Activated CD4-positive, CD25-positive, alpha-beta regulatory T cell treated with anti-CD3 and anti-CD28 coated beads, Interleukin-2, amount 50 U/mL, for 72 hours (primary cell): Measurements from ENCODE around the gene COL9A3.

ENCODE experiments used
- DNase-seq: peaks from one replicate; pipeline ENCODE4 v3.0.0; 2021

COL9A3 gene

DNA sequence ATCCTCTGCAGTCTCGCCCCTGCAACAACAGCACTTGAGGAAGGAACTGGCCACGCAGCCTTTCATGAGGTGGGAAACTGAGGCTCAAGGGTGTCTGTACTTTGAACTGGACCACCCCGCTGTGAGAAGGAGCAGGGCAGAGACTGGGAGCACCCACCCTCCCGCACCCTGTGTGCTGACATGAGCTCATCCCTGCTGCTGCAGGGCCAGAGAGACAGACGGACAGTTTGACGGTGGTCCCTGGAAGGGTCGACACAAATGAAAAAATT, 37.5 kb upstream of the COL9A3 start:
- DNase-seq, result no peak

- DNase-seq, result no peak
Observed at GRCh38 chr20:62780204-62780603, 36.6 kb upstream of the COL9A3 start.

DNA sequence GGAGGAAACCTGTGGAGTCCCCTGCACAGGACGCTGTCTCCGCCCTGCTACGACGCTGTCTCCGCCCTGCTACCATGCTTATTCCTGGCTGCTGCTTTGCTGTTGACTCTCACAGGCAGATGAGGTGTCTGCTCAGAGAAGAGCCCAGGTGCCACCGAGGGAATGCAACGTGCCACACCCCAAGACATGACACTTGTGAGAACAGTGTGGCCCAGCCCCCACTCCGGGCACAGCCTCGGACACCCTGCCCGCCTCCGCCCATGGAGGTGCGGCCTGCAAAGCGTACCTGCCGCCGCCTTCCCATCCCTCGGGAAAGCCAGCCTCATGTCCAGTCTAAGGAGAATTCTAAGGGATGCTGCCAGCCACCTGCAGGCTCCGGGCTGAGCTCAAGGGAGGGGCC, 36.2 kb upstream of the COL9A3 start:
- no peak for DNase-seq

GRCh38 chr20:62782149-62782892, 34.5 kb upstream of the COL9A3 start:
- DNase-seq, result no peak

GRCh38 chr20:62782893-62783278, 34.0 kb upstream of the COL9A3 start:
- no peak for DNase-seq

GRCh38 chr20:62784497-62784896, 32.4 kb upstream of the COL9A3 start:
- DNase-seq, result no peak

DNA sequence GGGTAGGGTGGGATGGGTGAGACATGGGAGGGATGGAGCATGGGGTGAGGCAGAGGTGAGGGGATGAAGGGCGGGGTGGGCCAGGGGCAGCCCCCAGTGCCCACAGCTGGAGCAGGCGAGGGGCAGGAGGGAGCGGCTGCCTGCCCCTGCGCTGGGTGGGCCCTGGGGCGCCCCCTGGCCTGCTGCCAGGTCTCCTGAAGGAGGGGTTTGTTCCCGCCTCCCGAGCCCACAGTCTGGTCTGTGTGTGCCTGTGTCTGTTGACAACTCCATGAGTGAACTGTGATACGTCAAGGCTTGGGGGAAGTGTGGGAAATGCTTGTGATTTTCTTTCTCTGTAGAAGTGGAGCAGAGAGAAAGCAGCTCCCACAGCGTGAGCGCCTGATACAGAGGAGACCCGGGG, 31.5 kb upstream of the COL9A3 start:
- no peak for DNase-seq

GRCh38 chr20:62786157-62786556, 30.7 kb upstream of the COL9A3 start:
- no peak for DNase-seq

DNA sequence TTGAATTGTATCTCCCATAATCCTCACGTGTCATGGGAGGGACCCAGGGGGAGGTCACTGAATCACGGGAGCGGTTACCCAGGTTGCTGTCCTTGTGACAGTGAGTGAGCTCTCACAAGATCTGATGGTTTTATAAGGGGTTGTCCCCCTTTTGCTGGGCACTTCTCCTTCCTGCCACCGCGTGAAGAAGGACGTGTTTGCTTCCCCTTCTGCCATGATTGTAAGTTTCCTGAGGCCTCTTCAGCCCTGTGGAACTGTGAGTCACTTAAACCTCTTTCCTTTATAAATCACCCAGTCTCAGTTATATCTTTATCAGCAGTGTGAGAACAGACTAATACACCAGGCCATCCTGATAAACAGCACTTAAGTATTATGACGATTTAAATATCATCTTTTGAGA, 29.5 kb upstream of the COL9A3 start:
- no peak for DNase-seq

GRCh38 chr20:62787866-62788265, 29.0 kb upstream of the COL9A3 start:
- DNase-seq, result no peak

- DNase-seq, result no peak
Observed at GRCh38 chr20:62788607-62789006, 28.2 kb upstream of the COL9A3 start.

GRCh38 chr20:62790075-62790474, 26.8 kb upstream of the COL9A3 start:
- DNase-seq, result no peak

DNA sequence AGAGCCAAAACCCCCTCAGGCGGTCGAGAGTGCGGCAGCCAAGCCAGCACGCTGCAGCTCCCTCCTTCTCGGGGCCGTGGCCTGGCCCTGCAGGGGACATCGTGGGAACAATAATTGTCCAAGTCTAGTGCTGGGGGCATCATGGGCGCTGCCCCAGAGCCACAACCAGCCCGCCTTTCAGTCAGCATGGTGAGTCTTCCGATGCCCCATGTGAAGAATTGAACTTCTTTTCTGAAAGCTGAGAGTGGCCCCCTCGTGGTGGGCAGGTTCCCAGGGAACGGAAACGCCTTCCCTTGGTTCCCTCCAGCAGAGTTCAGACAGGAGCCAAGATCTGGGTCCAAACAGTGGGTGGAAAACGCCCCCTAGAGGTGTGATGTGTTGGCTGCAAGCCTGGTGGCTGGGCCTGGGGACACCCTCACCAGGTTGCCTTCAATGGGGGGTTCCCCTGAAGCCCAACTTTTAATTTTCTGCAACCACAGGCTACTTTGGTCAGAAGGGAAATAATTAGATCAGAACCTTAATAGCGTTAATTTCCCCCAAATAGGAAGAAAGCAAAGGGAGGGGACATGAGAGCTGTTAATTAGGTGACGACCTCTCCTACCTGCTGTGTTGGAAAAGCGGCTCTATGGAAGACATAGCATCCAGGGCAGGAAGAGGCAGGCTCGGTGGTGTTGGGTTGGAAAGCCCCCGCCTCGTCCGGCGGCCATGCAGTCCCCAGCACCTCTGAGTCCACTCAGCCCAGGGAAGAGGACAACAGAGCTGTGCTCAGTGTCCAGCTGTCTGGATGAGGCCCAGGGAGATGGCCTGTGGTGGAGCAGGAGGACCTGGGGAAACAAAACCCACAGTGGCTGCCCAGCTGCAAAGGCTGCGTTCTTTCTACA, 25.3 kb upstream of the COL9A3 start:
- peak; percentile 74 for DNase-seq

DNA sequence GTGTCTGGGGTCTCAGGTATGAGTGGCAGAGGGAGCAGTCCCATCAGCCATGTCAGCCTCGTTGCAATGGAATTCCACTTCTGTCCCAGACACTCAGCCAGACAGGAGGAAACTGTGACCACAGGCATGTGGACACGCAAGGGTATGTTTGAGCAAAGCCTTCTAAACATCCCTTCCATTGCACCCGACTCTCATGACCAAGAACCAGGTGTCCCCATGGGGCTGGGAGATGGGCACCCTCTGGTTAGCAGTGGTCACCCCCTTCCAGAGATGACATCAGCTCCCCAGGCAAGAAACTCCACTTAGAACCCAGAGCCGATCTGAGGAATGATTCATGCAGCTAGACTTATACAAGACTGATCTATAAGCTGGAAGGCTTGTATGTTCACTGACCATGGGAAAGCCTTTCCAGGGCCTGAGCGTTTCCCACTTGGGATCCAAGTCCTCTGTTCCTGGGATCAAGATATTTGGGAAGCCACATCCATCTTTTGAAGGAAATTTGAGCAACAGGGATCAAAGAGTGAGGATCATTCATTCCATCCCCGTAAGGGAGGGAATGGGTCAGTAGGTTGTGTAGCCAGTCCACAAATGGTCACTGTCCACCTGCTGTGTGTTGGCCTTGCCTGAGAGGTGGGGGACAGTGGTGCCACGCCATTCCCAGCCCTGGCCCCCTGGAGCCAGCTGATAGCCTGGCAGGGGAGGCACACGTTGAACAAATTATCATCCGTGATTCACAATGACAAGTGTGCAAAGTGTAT, 24.5 kb upstream of the COL9A3 start:
- DNase-seq, result no peak

GRCh38 chr20:62792940-62793756, 23.7 kb upstream of the COL9A3 start:
- no peak for DNase-seq

- DNase-seq, result no peak
Observed at GRCh38 chr20:62793757-62794006, 23.2 kb upstream of the COL9A3 start.

GRCh38 chr20:62794007-62794724, 22.7 kb upstream of the COL9A3 start:
- DNase-seq, result peak; percentile 98

- DNase-seq, result peak; percentile 68
Observed at GRCh38 chr20:62795023-62795761, 21.7 kb upstream of the COL9A3 start.

GRCh38 chr20:62796699-62797491, 20.0 kb upstream of the COL9A3 start:
- no peak for DNase-seq

- DNase-seq, result no peak
Observed at GRCh38 chr20:62797671-62798532, 18.9 kb upstream of the COL9A3 start.
